Measurements from ENCODE around the gene DCAF8. TPM values are rescaled to one million over a fixed set of nuclear protein-coding genes. Genes with fewer than 3 reads are reported as not detected.

The DCAF8 gene
- total RNA-seq, 1 experiment from 2014 or later: 98.1 TPM

DNA sequence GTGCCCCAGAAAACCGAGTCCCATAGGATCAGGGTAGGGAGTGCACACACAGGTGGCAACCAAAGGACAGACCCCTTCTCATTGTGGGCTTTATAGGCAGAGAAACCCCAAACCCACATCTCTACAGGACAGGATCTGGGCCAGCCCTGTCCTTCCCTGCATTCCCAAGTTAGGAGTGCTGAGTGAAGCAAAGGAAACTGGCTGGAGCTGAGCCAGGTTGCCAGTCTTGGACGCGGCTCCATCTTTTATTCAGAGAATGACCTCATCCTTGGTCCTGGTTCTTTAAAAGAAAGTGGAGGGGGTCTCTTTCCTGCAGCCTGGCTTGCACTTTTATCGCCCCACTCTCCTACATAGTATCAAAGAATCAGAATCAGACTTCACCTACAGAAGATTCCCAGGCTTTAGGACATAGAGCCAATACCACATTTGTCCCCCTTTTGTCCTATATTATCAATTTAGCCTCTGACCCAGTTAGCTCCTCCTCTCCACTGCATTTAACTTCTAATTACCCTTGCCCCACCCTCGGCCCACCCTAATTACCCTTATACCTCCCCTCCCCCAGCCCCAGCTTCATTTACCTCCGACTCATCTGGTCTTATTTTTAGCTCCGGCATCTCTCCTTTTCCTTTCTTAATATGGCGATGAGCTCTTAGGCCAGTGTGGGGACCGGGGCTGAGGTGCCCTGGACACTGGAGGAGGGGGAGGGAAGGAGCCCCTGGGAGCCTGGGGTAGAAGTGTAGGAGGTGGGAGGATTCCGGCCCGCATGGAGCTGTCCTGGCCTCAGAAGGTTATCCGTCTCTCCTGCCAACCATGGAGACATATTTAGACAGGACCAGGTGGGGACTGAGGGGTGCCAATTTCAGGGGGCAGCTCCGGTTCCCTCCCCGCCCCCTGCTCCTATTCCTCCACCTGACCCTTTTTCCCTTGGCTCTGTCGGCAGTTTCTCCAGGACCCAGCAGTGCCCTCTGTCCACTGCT lies 72.4 kb downstream of the DCAF8 start, which contains the start of gene CASQ1:
Gene CASQ1, plus strand, starts transcription at position 927 of the 977 bp plus-strand sequence. CDS start 177 bp downstream, outside the sequence.
- Histone ChIP-seq H3K9me3 (ENCODE audit: control insufficient read depth in 1 of 2, insufficient read depth in 1 of 2, low read depth in 1 of 2, low read length in 2 of 2) (no peaks in the 10 kb centered on the region), H3K36me3 (ENCODE audit: control insufficient read depth in 1 of 2, insufficient read depth in 2 of 2, low read length in 2 of 2) (no peaks in the 10 kb centered on the region), H3K4me3 (replicated peaks in 1 of 2; ENCODE audit: low read depth in 1 of 2, low read length in 2 of 2) (no peak within 1 kb of the TSS), H2AFZ (ENCODE audit: low read depth, low read length, poor library complexity, severe bottlenecking) (no peak within 1 kb of the TSS), H3K27me3 (ENCODE audit: insufficient read depth, low read length) (no peaks in the 10 kb centered on the region), H3K9me2 (ENCODE audit: insufficient read depth) (no peaks in the 10 kb centered on the region), H3K27ac (ENCODE audit: low read depth, low read length) (no peak within 1 kb of the TSS), H4K20me1 (ENCODE audit: insufficient read depth) (no peaks in the 10 kb centered on the region), H3K4me1 (ENCODE audit: control insufficient read depth in 1 of 2, insufficient read depth in 2 of 2, low read length in 2 of 2) (peaks cover 3 to 4% of the 10 kb centered on the region in 2 experiments; a peak in 2 of 4 replicates), H3K4me2 (ENCODE audit: low read length) (no peak within 1 kb of the TSS), H3K79me2 (ENCODE audit: insufficient read depth, low read length) (no peaks in the 10 kb centered on the region), H3K9ac (ENCODE audit: low read length) (no peak within 1 kb of the TSS)
- RAD21 ChIA-PET (ENCODE audit: low non-redundant PET in 1 of 2, low total read pairs in 2 of 2, uncharacterized antibody in 2 of 2, unreplicated experiment in 2 of 2): interaction anchor here in 1 of 2 experiments (0.5 kb wide), 1 partner anchor 60 kb away, joined by 6 read pairs; no protein-coding TSS in a partner anchor
- POLR2A ChIA-PET: no interaction called here
- DNase-seq (ENCODE audit: low read depth, low spot score) (no peak), ATAC-seq (no peak)
- CTCF ChIA-PET: interaction anchor here (1.0 kb wide), 1 partner anchor 62 kb away, joined by 3 read pairs; no protein-coding TSS in a partner anchor
- TF ChIP-seq RAD21 (IDR thresholded peaks at IDR 0.05; ENCODE audit: low read depth): no peak
- no peak for TF ChIP-seq CBX3 (IDR thresholded peaks at IDR 0.05; ENCODE audit: low read depth)
- no peak for TF ChIP-seq POLR2AphosphoS5 (IDR thresholded peaks at IDR 0.05; ENCODE audit: low read depth, low read length)
- no peak for TF ChIP-seq CEBPB (IDR thresholded peaks at IDR 0.05; ENCODE audit: low read depth)
- no peak for TF ChIP-seq SIN3A (IDR thresholded peaks at IDR 0.05; ENCODE audit: low read depth)
- no peak for TF ChIP-seq JUND (IDR thresholded peaks at IDR 0.05)
- TF ChIP-seq SP1 (IDR thresholded peaks at IDR 0.05; ENCODE audit: low read depth): no peak
- BruUV-seq (replicated peaks): no TSS peak
- intact Hi-C loops (cut with micrococcal nuclease): loop anchor here (5.0 kb wide), 1 partner anchor 187 kb away; no protein-coding TSS in a partner anchor

DNA sequence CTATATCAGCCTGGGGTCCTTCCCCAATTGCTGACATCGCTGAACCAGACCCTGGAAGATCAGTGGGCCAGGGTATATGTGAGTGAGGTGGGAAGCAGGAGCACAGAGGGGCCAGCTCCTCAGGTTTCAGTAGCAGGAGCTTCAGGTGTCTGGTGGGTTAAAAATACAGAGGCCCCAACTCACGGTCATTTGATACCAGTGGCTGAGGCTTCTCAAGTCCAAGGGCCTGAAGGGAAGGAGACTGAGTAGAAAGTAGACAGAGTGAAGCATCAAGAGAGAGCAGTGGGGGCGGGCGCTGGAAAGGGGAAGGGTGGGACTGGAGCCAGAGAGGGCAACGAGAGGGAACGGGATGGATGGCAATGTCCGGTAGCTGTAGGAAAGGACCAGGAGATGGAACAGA lies 74.0 kb downstream of the DCAF8 start:
- CTCF ChIA-PET: no interaction called here
- POLR2A ChIA-PET: no interaction called here
- TF ChIP-seq TCF7L2 (IDR thresholded peaks at IDR 0.05; ENCODE audit: borderline replicate concordance, extremely low read depth, insufficient read depth, insufficient read length) (no peak), CEBPB (IDR thresholded peaks at IDR 0.05; ENCODE audit: low read depth) (no peak), EZH2 (IDR thresholded peaks at IDR 0.05) (no peak), ZNF274 (IDR thresholded peaks at IDR 0.05; ENCODE audit: low read depth, low read length) (no peak), YY1 (IDR thresholded peaks at IDR 0.05; ENCODE audit: extremely low read depth, insufficient replicate concordance, low read depth, low read length) (no peak), SIN3A (IDR thresholded peaks at IDR 0.05; ENCODE audit: low read depth) (no peak)
- TF ChIP-seq, protein P1, sequence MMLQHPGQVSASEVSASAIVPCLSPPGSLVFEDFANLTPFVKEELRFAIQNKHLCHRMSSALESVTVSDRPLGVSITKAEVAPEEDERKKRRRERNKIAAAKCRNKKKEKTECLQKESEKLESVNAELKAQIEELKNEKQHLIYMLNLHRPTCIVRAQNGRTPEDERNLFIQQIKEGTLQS (IDR thresholded peaks at IDR 0.05): no peak
- TF ChIP-seq, protein P2, sequence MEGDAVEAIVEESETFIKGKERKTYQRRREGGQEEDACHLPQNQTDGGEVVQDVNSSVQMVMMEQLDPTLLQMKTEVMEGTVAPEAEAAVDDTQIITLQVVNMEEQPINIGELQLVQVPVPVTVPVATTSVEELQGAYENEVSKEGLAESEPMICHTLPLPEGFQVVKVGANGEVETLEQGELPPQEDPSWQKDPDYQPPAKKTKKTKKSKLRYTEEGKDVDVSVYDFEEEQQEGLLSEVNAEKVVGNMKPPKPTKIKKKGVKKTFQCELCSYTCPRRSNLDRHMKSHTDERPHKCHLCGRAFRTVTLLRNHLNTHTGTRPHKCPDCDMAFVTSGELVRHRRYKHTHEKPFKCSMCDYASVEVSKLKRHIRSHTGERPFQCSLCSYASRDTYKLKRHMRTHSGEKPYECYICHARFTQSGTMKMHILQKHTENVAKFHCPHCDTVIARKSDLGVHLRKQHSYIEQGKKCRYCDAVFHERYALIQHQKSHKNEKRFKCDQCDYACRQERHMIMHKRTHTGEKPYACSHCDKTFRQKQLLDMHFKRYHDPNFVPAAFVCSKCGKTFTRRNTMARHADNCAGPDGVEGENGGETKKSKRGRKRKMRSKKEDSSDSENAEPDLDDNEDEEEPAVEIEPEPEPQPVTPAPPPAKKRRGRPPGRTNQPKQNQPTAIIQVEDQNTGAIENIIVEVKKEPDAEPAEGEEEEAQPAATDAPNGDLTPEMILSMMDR (IDR thresholded peaks at IDR 0.05 in 2 of 3, conservative IDR thresholded peaks at IDR 0.05 in 1 of 3; ENCODE audit: borderline replicate concordance in 1 of 3, insufficient read depth in 1 of 3, low read depth in 2 of 3, low read length in 2 of 3): no peak

More for the DNA sequence above, 74.0 kb downstream of the DCAF8 start:
- Histone ChIP-seq H3K4me2 (ENCODE audit: low read length) (no peak overlapping the region), H3K27ac (ENCODE audit: low read depth, low read length) (no peak overlapping the region), H3K4me3 (replicated peaks in 1 of 2; ENCODE audit: low read depth in 1 of 2, low read length in 2 of 2) (no peak overlapping the region), H3K9ac (ENCODE audit: low read length) (no peak overlapping the region), H3K9me3 (ENCODE audit: control insufficient read depth in 1 of 2, insufficient read depth in 1 of 2, low read depth in 1 of 2, low read length in 2 of 2) (no peaks in the 10 kb centered on the region), H3K79me2 (ENCODE audit: insufficient read depth, low read length) (no peaks in the 10 kb centered on the region), H3K27me3 (ENCODE audit: insufficient read depth, low read length) (no peaks in the 10 kb centered on the region), H2AFZ (ENCODE audit: low read depth, low read length, poor library complexity, severe bottlenecking) (no peak overlapping the region), H3K36me3 (ENCODE audit: control insufficient read depth in 1 of 2, insufficient read depth in 2 of 2, low read length in 2 of 2) (no peaks in the 10 kb centered on the region), H3K4me1 (ENCODE audit: control insufficient read depth in 1 of 2, insufficient read depth in 2 of 2, low read length in 2 of 2) (peaks cover 2 to 3% of the 10 kb centered on the region in 2 experiments; a peak in 2 of 4 replicates), H4K20me1 (ENCODE audit: insufficient read depth) (no peaks in the 10 kb centered on the region), H3K9me2 (ENCODE audit: insufficient read depth) (no peaks in the 10 kb centered on the region)
- no peak for ATAC-seq
- RAD21 ChIA-PET (ENCODE audit: low non-redundant PET in 1 of 2, low total read pairs in 2 of 2, uncharacterized antibody in 2 of 2, unreplicated experiment in 2 of 2): no interaction called here
- BruUV-seq (replicated peaks): no TSS peak
- DNase-seq (ENCODE audit: low read depth, low spot score): no peak
- intact Hi-C loops (cut with micrococcal nuclease): no loop called here
